ELR (cell line): ENCODE data around the gene MAB21L4.
A peak's percentile ranks its signal among the peaks of the same experiment; 100 is the strongest.

Experiments
- DNase-seq: peaks from one replicate; pipeline ENCODE4 v3.0.0-alpha.2; 2015; ENCODE audit warnings: low read depth

MAB21L4 gene

GRCh38 chr2:240895656-240896388 is at the start of gene MAB21L4:
MAB21L4 (minus strand) TSS chr2:240896156; CDS start chr2:240895997, 159 bp downstream.
- DNase-seq = no peak

GRCh38 chr2:240936106-240936505 is 40.1 kb upstream of the MAB21L4 start:
- DNase-seq = no peak

GRCh38 chr2:240935103-240935876 is 39.3 kb upstream of the MAB21L4 start:
- DNase-seq = no peak

GRCh38 chr2:240934701-240935102 is 38.7 kb upstream of the MAB21L4 start:
- no peak for DNase-seq

GRCh38 chr2:240933966-240934700 is 38.2 kb upstream of the MAB21L4 start:
- DNase-seq = no peak

- DNase-seq = no peak
Measured at GRCh38 chr2:240933048-240933965, 37.4 kb upstream of the MAB21L4 start.

- no peak for DNase-seq
Measured at GRCh38 chr2:240932724-240933047, 36.7 kb upstream of the MAB21L4 start.

- DNase-seq = no peak
Measured at GRCh38 chr2:240932001-240932723, 36.2 kb upstream of the MAB21L4 start.

GRCh38 chr2:240931319-240931949 is 35.5 kb upstream of the MAB21L4 start:
- DNase-seq = no peak

- DNase-seq = no peak
Measured at GRCh38 chr2:240930631-240931318, 34.8 kb upstream of the MAB21L4 start.

- DNase-seq = no peak
Measured at GRCh38 chr2:240930096-240930630, 34.2 kb upstream of the MAB21L4 start.

- no peak for DNase-seq
Measured at GRCh38 chr2:240929364-240930095, 33.6 kb upstream of the MAB21L4 start.

GRCh38 chr2:240928476-240929363 is 32.8 kb upstream of the MAB21L4 start:
- DNase-seq = no peak

- DNase-seq = no peak
Measured at GRCh38 chr2:240927390-240927781, 31.4 kb upstream of the MAB21L4 start.

- DNase-seq = peak; percentile 20
Measured at GRCh38 chr2:240926516-240927389, 30.8 kb upstream of the MAB21L4 start.

GRCh38 chr2:240925568-240926515 is 29.9 kb upstream of the MAB21L4 start:
- DNase-seq = no peak
